Upper lobe of right lung (tissue), 1 donor: ENCODE data around the gene GABRB3. TPM values are rescaled to one million over a fixed set of nuclear protein-coding genes. Genes with fewer than 3 reads are reported as not detected.
A peak's percentile ranks its signal among the peaks of the same experiment; 100 is the strongest.

Experiments
- ATAC-seq: fragments of 200-7000 bp; cut with Tn5 transposase; one replicate; pipeline ENCODE4 v1.9.1; 2020; ENCODE audit warnings: mild to moderate bottlenecking, moderate library complexity
- DNase-seq: peaks from one replicate; pipeline ENCODE4 v3.0.0-alpha.2; 2020
- H3K27ac ChIP-seq: fragments of 200-600 bp; one replicate; pipeline ENCODE4 v1.8.0; 2022
- H3K27me3 ChIP-seq: fragments of 200-600 bp; one replicate; pipeline ENCODE4 v1.8.0; 2022; ENCODE audit warnings: mild to moderate bottlenecking
- H3K36me3 ChIP-seq: fragments of 200-600 bp; one replicate; pipeline ENCODE4 v1.8.0; 2022
- H3K4me1 ChIP-seq: fragments of 200-600 bp; one replicate; pipeline ENCODE4 v1.8.0; 2022
- H3K4me3 ChIP-seq: fragments of 200-600 bp; one replicate; pipeline ENCODE4 v1.8.0; 2022; ENCODE audit warnings: mild to moderate bottlenecking
- H3K9me3 ChIP-seq: fragments of 200-600 bp; one replicate; pipeline ENCODE4 v1.8.0; 2022
- intact Hi-C: fragments of 100-400 bp; cut with DNase I; formaldehyde crosslinking; loops from one replicate; pipeline ENCODE4 v1.11.0; 2022
- total RNA-seq: library from RNA; stranded (reverse); fragmentation: NEBNext Ultra II Directional; extraction: Animal tissue kit (Norgen Biotek cat#: 25700); gene quantifications from one replicate; pipeline ENCODE4 v1.2.1, GENCODE V29; 2021
- TF ChIP-seq, protein P1 (sequence below): fragments of 200-600 bp; IDR thresholded peaks from one replicate; pipeline ENCODE4 v1.8.0; 2022; ENCODE audit warnings: antibody characterized with exemption
- donor health status: DM: no; HTN: yes; CAD: no; lungs with severe emphysema.

GABRB3 gene
- total RNA-seq, 1 donor from 2014 or later = 3.2 TPM

DNA sequence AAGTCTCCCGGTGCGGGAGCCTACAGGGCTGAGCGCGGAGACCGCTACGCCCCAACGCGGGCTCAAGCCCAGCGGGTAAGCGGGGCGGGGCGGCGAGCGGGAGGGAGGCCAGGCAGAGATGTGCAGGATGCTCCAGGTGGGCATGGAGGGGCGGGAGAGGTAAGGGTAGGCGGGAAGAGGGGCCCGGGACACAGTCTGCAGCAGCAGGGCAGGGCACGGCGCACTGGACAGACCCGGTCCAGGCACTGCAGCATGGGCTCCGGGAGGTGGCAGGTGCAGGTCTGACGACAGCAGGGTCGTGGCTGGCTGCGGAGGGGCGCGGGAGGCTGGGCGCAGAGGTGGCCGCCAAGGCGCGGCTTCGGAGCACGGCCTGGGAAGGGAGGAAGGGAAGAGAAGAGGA lies 102.8 kb downstream of the GABRB3 start:
- Histone ChIP-seq H3K4me1 (no peaks in the 10 kb centered on the region), H3K4me3 (no peak overlapping the region), H3K9me3 (no peaks in the 10 kb centered on the region), H3K27ac (no peak overlapping the region), H3K36me3 (no peaks in the 10 kb centered on the region), H3K27me3 (no peaks in the 10 kb centered on the region)
- ATAC-seq (peak; percentile 16), DNase-seq (no peak)
- TF ChIP-seq, protein P1, sequence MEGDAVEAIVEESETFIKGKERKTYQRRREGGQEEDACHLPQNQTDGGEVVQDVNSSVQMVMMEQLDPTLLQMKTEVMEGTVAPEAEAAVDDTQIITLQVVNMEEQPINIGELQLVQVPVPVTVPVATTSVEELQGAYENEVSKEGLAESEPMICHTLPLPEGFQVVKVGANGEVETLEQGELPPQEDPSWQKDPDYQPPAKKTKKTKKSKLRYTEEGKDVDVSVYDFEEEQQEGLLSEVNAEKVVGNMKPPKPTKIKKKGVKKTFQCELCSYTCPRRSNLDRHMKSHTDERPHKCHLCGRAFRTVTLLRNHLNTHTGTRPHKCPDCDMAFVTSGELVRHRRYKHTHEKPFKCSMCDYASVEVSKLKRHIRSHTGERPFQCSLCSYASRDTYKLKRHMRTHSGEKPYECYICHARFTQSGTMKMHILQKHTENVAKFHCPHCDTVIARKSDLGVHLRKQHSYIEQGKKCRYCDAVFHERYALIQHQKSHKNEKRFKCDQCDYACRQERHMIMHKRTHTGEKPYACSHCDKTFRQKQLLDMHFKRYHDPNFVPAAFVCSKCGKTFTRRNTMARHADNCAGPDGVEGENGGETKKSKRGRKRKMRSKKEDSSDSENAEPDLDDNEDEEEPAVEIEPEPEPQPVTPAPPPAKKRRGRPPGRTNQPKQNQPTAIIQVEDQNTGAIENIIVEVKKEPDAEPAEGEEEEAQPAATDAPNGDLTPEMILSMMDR = no peak
- intact Hi-C loops = no loop called here

DNA sequence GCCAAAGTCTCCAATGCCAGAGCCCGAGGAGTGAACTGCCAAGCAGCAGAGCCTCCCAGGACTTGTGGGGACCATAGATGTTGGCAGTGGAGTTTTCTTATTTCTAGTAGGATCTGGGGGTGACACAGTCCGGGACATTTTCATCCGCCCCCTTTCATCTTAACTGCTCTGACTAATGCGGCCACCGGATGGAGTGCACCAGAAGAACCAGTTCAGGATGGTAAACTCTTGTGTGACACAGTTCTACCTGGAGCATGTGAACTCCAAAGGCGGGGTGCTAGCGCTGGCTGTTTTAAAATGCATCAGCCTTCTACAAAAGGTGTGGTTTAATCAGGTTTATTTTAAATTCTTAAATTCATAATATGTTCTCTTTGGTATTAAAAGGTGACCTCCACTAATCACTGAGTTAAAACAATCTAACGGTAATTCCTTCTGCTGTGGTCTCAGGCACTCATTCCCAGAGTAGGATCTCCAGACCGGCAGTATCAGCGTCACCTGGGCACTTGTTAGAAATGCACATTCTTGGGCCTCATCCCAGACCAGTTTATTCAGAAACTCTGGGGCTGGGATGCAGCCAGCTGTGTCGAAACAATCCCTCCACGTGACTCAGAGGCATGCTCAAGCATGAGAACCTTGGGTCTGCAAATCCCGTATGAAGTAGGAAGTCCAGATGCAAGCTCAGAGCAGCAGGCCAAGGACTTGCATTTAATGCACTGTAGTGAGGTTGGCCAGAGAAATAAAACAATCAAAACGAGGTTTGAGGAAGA lies 105.5 kb downstream of the GABRB3 start:
- DNase-seq (peak; percentile 87), ATAC-seq (peak; percentile 90)
- intact Hi-C loops = no loop called here
- H3K27ac ChIP-seq = no peak overlapping the region
- H3K4me3 ChIP-seq = no peak overlapping the region
- no peaks in the 10 kb centered on the region for H3K9me3 ChIP-seq
- TF ChIP-seq, protein P1 = no peak
- H3K27me3 ChIP-seq = no peaks in the 10 kb centered on the region
- no peaks in the 10 kb centered on the region for H3K4me1 ChIP-seq
- no peaks in the 10 kb centered on the region for H3K36me3 ChIP-seq

DNA sequence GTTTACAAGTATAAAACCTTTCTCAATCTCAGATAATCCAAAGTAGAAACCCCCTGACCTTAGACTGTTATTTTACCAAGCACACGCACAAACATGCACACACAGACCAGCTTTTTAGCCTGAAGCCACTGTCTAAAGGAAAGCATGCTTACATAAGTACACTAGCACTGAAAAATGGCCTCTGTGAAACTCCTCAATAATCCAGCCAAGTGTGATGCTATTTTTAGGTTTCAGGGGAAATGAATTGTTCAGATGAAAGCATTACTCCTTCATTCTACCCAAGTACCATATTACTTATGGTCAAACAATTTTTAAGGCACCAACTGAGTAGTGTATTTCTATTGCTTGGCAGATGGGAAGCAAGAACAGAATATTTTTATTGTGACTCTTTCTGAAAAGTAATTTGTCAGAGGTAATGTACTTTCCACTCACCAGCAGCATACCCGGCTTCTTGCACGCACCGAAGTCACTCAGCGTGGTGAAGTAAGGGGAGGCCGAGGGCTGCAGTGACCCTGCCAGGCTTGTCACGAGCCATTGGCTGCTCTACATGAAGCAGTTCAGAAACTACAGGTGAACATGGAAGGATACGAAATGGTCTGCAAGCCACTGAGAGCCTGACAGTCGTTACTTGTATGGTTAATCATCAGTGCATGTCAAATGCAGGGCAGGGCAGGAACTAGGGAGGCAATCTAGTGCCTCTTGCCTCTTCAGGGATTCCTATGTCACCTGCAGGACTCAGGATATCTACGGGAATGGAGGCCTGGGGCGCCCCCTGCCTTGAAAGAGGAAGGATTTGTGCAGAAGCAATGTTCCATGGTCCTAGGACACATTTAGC lies 106.7 kb downstream of the GABRB3 start:
- ATAC-seq = no peak
- no peak overlapping the region for H3K27ac ChIP-seq
- intact Hi-C loops = no loop called here
- no peak for DNase-seq
- H3K4me1 ChIP-seq = no peaks in the 10 kb centered on the region
- no peaks in the 10 kb centered on the region for H3K27me3 ChIP-seq
- no peaks in the 10 kb centered on the region for H3K9me3 ChIP-seq
- TF ChIP-seq, protein P1 = no peak
- H3K4me3 ChIP-seq = no peak overlapping the region
- no peaks in the 10 kb centered on the region for H3K36me3 ChIP-seq

DNA sequence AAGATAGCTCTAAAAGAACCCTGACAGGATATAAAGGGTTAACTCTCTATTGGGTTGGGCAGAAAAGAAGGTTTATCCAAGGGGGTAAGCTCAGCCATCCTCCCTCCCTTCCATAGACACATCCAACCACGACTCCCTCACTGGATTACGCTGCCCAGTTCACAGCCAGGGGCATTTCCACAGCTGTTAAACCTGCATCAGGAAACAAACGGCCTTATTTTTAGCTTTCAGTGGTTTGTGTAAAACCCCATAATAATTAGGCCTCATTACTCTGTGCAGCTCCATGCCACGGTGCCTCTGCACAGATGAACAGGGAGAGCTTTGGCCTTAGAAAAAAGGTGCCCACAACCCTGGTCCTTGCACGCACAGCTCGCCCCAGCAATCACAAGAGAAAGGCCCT lies 110.6 kb downstream of the GABRB3 start:
- DNase-seq = no peak
- no peaks in the 10 kb centered on the region for H3K36me3 ChIP-seq
- no peak overlapping the region for H3K27ac ChIP-seq
- TF ChIP-seq, protein P1 = no peak
- no peaks in the 10 kb centered on the region for H3K4me1 ChIP-seq
- ATAC-seq = no peak
- no peaks in the 10 kb centered on the region for H3K27me3 ChIP-seq
- H3K9me3 ChIP-seq = no peaks in the 10 kb centered on the region
- H3K4me3 ChIP-seq = no peak overlapping the region
- intact Hi-C loops = no loop called here

DNA sequence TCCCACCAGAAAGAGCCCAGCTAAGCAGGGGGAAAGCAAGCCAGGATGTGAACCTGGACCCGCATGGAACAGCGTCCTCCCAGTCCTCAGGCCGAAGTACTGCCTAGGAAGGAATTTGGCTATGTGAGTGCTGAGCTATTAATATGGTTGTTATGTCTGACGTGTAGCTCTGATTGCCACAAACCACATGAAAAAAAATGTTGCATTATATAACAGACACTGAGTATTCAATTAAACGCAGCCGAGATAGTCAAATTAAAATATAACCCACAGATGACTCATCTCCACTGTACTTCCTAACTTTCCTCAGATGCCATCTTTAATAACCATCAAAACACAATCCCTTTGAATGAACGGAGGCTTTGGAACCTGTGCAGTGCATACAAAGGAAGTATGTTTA lies 111.1 kb downstream of the GABRB3 start:
- Histone ChIP-seq H3K4me1 (no peaks in the 10 kb centered on the region), H3K4me3 (no peak overlapping the region), H3K9me3 (no peaks in the 10 kb centered on the region), H3K27ac (no peak overlapping the region), H3K36me3 (no peaks in the 10 kb centered on the region), H3K27me3 (no peaks in the 10 kb centered on the region)
- ATAC-seq (no peak), DNase-seq (no peak)
- intact Hi-C loops = no loop called here
- TF ChIP-seq, protein P1 = no peak
